ENCODE data around the gene CEP63. TPM values are rescaled to one million over a fixed set of nuclear protein-coding genes. Genes with fewer than 3 reads are reported as not detected.
"Not testable (repeated sequence)": the region's sequence is repeated elsewhere in the genome, so short reads cannot be mapped to it uniquely, and the experiment has no call there.

Gene CEP63
- total RNA-seq, 2 donors from 2014 or later: 23.1 to 23.8 TPM

DNA sequence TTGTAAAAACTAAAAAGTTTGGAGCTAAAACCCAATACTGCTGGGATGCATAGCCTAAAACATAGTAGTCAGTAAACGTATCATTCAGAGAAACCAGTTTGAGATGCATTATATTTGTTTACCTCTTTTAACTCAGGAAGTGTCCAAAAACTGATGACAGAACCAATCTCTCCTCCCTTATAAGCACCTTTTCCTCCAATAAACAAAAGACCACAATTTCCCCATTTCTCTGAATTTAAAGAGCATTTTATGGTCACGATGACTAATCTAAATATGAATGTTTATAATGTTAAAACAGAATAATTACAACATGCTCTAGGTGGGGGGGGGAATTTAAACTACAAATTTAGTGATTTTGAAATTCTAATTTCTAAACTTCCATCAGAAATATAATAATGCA lies 58.5 kb downstream of the CEP63 start:
- no peak for DNase-seq (ENCODE audit: low spot score)
- intact Hi-C loops (cut with DNase I): no loop called here

DNA sequence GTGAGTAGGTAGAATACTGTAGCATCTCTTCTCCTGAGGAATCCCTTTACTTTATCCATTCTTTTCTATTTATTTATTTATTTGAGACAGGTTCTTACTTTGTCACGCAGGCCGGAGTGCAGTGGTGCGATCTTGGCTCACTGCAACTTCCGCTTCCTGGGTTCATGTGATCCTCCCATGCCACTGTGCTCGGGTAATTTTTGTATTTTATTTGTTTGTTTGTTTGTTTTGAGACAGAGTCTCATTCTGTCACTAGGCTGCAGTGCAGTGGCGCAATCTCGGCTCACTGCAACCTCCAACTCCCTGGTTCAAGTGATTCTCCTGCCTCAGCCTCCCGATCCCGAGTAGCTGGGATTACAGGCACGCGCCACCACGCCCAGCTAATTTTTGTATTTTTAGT lies 58.9 kb downstream of the CEP63 start:
- DNase-seq (ENCODE audit: low spot score); intact Hi-C loops (cut with DNase I): not testable (repeated sequence)

DNA sequence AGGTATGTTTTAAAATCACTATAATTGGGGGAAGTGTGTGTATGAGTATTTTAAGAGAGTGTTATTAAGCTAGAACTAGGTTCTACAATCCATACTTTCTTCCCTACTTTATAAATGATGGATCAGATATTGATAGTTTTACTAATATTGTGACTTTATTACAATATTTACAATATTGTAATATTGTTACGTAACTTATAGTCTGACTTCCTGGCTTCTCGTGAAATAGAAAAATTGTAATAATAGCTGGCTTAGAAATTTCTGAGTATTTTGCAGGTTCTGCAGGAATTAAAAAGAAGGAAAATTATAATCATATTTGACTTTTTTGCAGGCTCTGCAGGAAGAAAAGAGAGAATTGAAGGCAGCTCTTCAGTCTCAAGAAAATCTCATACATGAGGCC lies 60.0 kb downstream of the CEP63 start:
- intact Hi-C loops (cut with DNase I): no loop called here
- no peak for DNase-seq (ENCODE audit: low spot score)

DNA sequence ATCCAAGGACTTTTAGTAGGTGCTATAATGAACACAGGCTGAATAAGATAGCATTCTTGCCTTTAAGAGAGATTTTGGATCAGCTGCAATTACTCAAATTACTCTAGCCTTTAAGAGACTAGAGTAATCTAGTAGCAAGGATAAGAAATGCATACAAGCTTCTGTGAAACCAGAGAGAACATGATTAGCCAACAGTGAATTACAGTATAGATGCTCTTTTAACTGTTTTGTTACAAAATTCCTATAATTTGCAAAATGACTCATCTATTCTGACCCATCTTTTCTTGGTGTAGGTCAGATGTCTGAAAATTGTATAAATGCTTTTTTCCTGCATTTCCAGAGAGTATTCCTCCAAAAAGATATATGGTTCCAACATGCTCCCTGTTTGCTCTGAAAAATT lies 66.9 kb downstream of the CEP63 start:
- intact Hi-C loops (cut with DNase I): no loop called here
- no peak for DNase-seq (ENCODE audit: low spot score)

DNA sequence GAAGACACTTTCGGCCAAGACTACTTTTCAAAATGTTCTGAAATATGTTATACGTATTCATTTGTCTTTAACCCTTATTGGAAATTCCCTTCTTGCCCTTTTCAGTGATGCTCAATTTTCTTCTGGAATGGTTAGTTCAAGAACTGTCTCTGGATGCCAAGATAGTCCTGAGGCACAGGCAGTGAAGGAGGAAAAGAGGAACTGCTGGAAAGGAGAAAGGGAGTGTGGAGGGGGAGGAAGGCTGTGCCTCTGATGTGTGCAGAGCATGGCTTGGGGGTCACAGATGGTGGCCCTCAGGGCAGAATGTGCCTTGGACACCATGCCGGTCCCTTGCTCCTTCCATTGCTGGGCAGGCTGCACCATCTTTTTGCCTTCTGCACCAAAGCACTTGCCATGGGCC lies 73.7 kb downstream of the CEP63 start:
- no peak for DNase-seq (ENCODE audit: low spot score)
- intact Hi-C loops (cut with DNase I): loop anchor here in 1 of 2 donors (2.0 kb wide), 1 partner anchor 51 kb away; no protein-coding TSS in a partner anchor

DNA sequence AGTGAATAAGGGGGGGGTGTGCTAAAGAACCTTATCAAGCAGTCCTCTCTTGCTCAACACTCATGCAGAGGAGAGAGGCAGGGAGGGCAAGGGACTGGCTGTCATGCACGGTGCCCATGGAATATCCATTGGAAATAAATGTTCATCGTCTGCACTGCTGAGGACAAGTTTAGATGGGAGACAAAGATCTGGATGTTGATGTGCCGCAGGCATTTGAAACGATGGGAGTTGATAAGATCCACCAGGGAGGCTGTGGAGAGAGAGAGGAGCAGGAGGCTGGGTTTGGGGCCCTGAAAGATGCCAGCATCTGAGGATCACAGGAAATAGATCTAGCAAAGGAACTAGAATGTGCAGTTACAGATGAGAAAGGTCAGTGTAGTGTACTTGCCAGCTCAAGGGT lies 76.2 kb downstream of the CEP63 start:
- DNase-seq (ENCODE audit: low spot score): no peak
- intact Hi-C loops (cut with DNase I): loop anchor here in 1 of 2 donors (2.0 kb wide), 1 partner anchor 23 kb away; no protein-coding TSS in a partner anchor

DNA sequence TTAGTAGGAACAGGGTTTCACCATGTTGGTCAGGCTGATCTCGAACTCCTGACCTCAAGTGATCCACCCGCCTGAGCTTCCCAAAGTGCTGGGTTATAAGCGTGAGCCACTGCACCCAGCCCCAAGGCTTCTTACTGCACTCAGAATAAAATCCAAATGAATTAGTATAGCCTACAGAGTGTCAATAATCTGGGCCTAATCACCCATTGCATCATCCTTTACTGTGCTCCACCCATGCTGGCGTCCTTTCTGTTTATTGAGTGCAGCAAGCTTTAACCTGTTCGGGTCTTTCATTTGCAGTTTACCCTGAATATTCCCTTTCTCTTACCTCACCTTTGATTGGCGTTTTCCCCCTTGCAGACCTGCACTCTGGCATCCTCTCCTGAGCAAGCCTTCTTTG lies 77.7 kb downstream of the CEP63 start:
- intact Hi-C loops (cut with DNase I): loop anchor here in 1 of 2 donors (2.0 kb wide), 1 partner anchor 25 kb away; no protein-coding TSS in a partner anchor
- no peak for DNase-seq (ENCODE audit: low spot score)

DNA sequence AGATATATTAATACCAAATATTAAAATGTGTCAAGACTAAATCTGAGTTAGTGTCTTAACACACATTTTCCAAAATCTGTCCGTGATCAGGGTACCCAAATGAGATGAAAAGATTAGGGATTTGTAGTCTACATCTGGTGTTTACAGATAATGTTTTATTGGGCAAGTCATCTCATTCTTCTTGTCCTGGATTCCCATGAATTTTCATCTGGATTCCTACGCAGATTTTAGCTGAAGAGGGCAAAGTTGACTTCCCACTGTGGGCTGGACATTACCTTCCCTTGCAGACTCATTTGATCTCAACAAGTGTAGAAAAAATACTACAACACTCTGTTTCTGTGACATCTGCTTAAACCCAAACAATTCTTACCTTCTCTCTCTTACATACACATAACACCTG lies 79.1 kb downstream of the CEP63 start:
- DNase-seq (ENCODE audit: low spot score): no peak
- intact Hi-C loops (cut with DNase I): no loop called here

DNA sequence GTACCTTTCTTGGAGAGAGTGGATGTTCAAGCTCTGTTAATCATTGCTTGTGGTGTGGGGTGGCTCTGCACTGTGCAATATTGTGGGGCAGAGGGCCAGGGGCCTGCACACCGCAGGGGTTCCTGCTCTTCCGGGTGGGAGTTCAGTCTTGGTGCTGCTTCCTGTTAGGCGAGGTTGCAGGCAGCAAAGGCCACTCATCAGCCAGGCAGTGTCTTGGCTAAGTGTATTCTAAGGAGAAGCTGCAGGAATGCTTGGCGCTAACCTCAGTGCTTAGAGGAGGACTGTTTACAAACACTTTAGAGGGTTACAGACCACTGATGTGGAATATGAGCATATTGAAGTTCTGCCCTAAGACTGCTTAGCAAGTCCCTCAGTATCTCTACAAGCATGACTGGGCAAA lies 81.7 kb downstream of the CEP63 start:
- intact Hi-C loops (cut with DNase I): no loop called here
- DNase-seq (ENCODE audit: low spot score): no peak

DNA sequence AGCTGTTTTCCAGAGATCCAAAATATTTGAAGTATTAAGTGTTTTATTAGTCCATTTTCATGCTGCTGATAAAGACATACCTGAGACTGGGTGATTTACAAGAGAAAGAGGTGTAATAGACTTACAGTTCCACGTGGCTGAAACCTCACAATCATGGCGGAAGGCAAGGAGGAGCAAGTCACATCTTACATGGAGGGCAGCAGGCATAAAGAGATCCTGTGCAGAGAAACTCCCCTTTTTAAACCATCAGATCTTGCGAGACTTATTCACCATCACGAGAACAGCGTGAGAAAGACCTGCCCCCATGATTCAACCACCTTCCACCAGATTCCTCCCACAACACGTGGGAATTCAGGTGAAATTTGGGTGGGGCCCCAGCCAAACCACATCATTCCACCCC lies 82.9 kb downstream of the CEP63 start:
- intact Hi-C loops (cut with DNase I): no loop called here
- DNase-seq (ENCODE audit: low spot score): no peak

DNA sequence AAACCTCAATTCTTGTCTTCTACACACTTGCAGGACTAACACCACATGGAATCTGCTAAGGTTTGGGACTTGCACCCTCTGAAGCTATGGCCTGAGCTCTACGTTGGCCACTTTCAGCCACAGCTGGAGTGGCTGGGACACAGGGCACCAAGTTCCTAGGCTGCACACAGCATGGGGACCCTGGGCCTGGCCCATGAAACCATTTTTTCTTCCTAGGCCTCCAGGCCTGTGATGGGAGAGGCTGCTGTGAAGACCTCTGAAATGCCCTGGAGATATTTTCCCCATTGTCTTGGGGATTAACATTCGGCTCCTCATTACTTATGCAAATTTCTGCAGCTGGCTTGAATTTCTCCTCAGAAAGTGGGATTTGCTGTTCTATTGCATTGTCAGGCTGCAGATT lies 84.0 kb downstream of the CEP63 start:
- intact Hi-C loops (cut with DNase I); DNase-seq (ENCODE audit: low spot score): not testable (repeated sequence)

DNA sequence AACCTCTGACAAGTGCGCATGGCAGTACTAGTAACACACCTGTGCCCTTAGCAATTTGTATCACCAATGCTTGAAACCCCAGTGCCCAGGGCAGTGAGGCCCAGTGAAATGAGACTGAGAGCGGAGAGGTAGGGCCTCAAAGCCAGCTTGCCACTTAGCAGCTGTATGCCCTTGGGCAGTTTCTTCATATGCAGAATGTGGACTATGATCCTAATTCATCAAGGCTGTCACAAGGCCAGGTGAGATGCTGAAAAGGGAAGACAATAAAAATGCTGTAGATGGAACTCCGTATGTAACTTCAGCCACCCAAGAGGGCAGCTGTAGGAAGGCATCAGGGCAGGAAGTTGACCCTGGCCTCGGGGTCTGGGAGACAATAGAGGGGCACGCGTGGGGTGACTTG lies 90.6 kb downstream of the CEP63 start:
- intact Hi-C loops (cut with DNase I): no loop called here
- no peak for DNase-seq (ENCODE audit: low spot score)

DNA sequence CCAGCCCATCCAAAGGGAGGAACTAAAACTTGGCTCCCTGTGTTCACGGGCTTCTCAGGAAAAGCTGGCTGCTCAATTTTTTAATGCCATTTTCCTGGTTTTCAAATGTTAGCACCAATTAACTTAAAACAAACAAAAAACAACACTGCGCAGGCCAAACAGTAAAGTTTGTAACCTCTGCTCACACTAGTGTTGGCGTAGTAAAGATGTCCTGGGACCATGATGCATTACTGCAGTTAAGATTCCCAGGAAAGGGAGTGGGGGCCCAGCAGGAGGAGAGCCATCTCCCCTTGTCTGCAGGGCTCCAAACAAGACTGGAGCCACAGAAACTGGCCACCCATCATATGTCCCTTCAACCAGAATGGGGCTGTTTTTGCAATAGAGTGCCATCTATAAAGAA lies 91.0 kb downstream of the CEP63 start:
- no peak for DNase-seq (ENCODE audit: low spot score)
- intact Hi-C loops (cut with DNase I): no loop called here

DNA sequence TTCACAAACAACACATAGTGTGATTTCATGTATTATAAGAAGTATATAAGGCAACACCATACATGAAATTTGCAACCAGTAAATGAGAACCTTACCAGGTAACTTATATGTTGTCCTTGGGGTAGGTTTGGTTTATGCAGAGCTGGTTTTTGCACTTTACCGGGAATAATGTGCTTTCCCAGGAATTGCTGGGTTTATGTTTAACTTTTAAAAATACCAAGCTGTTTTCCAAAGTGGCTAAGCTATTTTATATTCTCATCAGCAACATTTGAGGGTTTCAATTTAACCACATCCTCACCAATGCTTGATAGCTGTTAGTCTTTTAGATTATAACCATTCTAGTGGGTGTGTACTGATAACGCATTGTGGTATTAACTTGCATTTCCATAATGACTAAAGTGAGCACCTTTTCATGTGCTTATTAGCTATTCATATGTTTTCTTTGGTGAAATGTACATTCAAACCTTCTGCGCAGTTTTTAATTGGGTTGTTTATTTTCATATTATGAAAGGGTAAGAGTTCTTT lies 93.3 kb downstream of the CEP63 start:
- intact Hi-C loops (cut with DNase I): no loop called here
- no peak for DNase-seq (ENCODE audit: low spot score)

DNA sequence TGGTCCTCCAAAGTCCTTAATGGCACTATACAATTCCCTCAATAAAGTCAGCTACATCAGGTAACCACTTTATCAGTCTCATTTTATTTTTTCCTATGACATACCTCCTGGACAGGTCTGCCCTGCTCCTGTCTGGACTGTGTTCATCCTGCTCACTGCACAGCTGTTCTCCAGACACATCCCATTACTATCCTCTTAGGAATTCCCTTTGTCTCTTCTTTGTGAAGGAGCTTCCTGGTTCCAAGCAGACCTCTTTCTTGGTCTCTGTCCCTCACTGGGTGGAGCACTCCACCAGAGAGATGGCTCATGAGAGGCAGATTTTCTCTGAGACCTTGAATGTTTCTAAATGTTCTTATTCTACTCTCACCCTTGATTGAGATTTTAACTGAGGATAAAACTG lies 104.9 kb downstream of the CEP63 start:
- intact Hi-C loops (cut with DNase I): no loop called here

DNA sequence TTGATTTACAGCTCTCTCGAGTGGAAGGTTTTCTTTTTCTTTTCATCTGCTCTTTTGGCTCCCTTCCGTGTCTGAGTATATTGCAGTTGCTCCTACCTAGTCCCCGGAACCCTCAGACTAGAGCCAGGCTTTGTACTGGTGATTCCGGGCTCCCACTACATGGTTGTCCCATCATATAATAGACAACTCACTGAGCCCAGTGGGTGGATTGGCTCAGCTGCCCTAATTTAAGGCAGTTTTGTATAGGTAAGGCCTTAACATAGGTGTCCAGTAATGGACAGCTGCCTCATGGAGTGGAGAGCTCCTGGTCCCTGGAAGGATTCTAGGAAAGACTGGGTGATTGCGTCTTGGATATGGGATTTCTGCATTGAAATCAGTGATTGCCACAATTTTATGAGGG lies 106.9 kb downstream of the CEP63 start:
- intact Hi-C loops (cut with DNase I): no loop called here
- DNase-seq (ENCODE audit: low spot score): no peak

More for the DNA sequence above, 104.9 kb downstream of the CEP63 start:
- DNase-seq (ENCODE audit: low spot score): no peak

DNA sequence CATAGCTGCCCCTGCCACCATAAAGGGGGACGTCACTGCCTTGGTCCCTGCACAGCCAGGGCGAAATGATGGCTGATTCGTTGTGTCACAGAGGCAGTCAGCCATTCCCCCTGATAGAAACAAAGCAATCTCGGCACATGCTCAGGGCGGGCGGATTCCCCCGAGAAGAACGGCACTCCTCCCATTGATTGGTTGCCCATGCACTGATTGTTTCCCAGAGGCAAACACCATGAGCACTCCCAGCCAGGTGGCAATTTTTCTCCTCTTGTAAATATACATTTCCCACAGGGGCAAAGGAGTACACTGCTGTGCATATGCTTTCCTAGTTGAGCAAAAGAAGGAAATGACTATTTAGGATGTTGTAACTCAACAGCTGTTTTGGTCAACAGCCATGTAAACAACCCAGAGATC lies 108.5 kb downstream of the CEP63 start:
- DNase-seq (ENCODE audit: low spot score): no peak
- intact Hi-C loops (cut with DNase I): no loop called here

DNA sequence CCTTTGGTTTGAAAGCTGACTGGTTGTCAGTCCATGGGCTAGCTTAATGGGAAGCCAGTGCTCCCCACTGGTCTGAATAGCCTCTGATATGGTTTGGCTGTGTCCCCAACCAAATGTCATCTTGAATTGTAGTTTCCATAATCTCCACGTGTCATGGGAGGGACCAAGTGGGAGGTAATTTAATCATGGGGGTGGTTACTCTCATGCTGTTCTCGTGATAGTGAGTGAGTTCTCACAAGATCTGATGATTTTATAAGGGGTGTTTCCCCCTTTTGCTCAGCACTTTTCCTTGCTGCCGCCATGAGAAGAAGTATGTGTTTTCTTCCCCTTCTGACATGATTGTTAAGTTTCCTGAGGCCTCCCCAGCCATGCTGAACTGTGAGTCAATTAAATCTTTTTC lies 109.1 kb downstream of the CEP63 start:
- DNase-seq (ENCODE audit: low spot score); intact Hi-C loops (cut with DNase I): not testable (repeated sequence)

DNA sequence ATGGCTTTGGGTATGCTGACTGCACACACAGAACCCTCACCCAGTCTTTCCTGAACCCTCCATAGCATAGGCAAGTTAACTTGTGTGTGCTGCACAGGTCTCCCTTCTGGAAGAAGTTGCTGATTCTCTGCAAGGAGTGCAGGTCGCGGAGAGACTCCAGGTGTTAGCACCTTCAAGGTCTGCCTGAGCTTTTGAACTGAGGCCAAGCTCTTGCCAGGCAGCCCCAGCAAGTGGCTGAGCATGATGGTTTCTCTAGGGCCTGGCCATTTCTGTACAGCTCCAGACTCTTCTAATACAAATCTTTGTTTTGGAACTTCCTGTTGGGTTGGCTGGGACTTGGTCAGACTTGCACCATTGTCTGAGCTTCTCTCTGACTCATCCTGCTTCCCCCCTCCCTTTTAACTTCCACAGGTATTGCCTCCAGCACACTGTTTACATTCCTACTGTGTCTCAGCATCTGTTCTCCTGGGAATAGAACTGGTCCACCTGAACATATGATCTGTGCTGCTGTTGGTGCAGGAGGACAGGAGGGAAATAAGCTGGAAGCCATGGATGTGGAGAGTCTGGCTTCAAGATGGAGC lies 111.6 kb downstream of the CEP63 start:
- intact Hi-C loops (cut with DNase I): no loop called here
- no peak for DNase-seq (ENCODE audit: low spot score)

DNA sequence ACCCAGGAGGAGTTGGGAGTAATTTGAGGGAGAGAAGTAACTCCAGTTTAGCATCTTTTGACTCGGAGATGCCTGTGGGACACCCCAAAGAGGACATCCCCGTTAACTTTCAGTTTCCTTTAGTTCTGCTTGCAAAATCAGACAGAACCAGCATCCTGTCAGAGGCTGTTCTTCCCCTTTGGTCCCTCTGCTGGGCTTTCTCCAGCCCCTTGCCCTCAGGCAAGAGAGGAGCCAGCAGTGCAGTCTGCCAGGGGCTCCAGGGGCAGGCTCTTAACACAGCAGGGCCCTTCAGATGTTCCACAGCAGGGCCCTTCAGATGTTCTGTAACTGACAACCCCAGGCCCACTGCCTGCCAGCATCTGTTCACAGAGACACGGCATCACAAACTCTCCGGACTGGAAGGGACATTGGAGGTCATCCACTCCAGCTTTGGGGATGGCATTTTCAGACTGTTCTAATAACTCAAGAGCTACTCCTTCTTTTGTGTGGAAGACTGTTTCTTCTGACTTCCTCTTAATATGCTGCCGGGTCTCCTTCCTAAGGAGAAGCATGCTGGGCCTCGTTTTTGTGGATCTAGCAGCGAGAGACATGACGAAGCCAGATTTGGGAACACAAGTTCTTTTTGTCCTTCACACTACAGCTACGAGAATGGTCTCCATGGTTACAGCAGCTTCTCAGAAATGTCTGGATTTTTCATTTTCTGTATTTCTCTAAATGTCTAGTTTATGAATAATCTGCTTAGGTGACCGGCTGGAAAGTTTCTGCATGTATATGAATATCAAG lies 113.1 kb downstream of the CEP63 start:
- intact Hi-C loops (cut with DNase I): no loop called here

DNA sequence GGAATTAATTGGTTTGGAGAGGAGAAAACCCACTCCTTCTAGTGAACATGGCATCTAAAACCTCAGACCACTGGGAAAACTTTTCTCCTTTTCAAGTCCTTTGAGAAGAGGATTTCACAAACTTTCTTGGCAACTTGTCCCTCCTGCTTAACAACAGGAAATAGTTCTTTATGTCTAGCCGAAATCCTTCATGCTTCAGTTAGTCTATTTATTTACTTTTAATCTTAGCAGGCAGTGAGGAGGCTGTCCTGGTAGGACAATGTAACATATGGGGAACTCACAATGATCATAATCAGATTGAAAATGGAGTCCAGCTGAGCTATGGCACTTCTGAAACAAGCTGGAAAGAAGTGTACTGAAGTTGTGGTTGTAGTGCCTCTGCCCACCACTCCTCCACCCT lies 114.3 kb downstream of the CEP63 start:
- intact Hi-C loops (cut with DNase I): loop anchor here in 1 of 2 donors (10.0 kb wide), 1 partner anchor 1295 kb away; no protein-coding TSS in a partner anchor
- DNase-seq (ENCODE audit: low spot score): no peak

More for the DNA sequence above, 113.1 kb downstream of the CEP63 start:
- no peak for DNase-seq (ENCODE audit: low spot score)
